ENCODE results near the gene AGFG1. TPM values are rescaled to one million over a fixed set of nuclear protein-coding genes. Genes with fewer than 3 reads are reported as not detected.

Gene AGFG1
- total RNA-seq, 1 donor, result 56.1 TPM

- TF ChIP-seq CTCF (IDR thresholded peaks at IDR 0.05; ENCODE audit: insufficient read depth, low read depth, low read length), result no peak
- no peak overlapping the region for H3K4me3 ChIP-seq (ENCODE audit: low read depth, low read length)
Observed at GRCh38 chr2:227608561-227609338, 136.8 kb downstream of the AGFG1 start.

GRCh38 chr2:227610123-227610522 is 138.2 kb downstream of the AGFG1 start:
- no peak for TF ChIP-seq CTCF (IDR thresholded peaks at IDR 0.05; ENCODE audit: insufficient read depth, low read depth, low read length)
- DNase-seq (ENCODE audit: low read depth), result no peak
- no peak overlapping the region for H3K4me3 ChIP-seq (ENCODE audit: low read depth, low read length)

More at GRCh38 chr2:227608561-227609338, 136.8 kb downstream of the AGFG1 start:
- no peak for DNase-seq (ENCODE audit: low read depth)

Other genes starting within 250 kb of the AGFG1 start
- gene MFF, start 146.9 kb upstream of the AGFG1 start, total RNA-seq, result 67.0 and 85.9 TPM in 2 replicates
- gene TM4SF20, start 92.8 kb upstream of the AGFG1 start, total RNA-seq, result under 0.01 TPM in 1 of 2 replicates, not detected in the other
- not detected in 2 replicates for gene SCYGR1, start 84.2 kb upstream of the AGFG1 start, total RNA-seq
- gene SCYGR2, start 126.7 kb downstream of the AGFG1 start, total RNA-seq, result not detected in 2 replicates
- not detected in 2 replicates for gene SCYGR3, start 142.7 kb downstream of the AGFG1 start, total RNA-seq
- gene SCYGR4, start 145.3 kb downstream of the AGFG1 start, total RNA-seq, result not detected in 2 replicates
- gene SCYGR5, start 194.6 kb downstream of the AGFG1 start, total RNA-seq, result not detected in 2 replicates
- gene SLC19A3, start 245.9 kb downstream of the AGFG1 start, total RNA-seq, result under 0.01 and 0.32 TPM in 2 replicates